Heart left ventricle (tissue), 13 donors: Measurements from ENCODE around the gene FLYWCH2.

ENCODE experiments used
- POLR2A ChIP-seq, 2 donors: fragments of 450-650 bp; IDR thresholded peaks; one replicate each; pipeline ENCODE4 v1.6.1; 2017; ENCODE audit warnings: antibody characterized with exemption in 2 of 2, mild to moderate bottlenecking in 2 of 2, moderate library complexity in 2 of 2
- TF ChIP-seq, protein P1 (sequence below), 12 donors: fragments of 200-600 bp; sonication (generic) in 4 of 12; IDR thresholded peaks; one replicate each; pipeline versions ENCODE4 v1.5.0 to v1.8.0; 2018 to 2022; ENCODE audit warnings: antibody characterized with exemption in 12 of 12, mild to moderate bottlenecking in 5 of 12
- donor health status: ischemic (EF 13 %, LVEDD 7.1; RV severe dilation, severe dysfunction).
- donor health status: DM: no; HTN: yes; CAD: no.
- donor health status: DM: no; HTN: no; CAD: no.
- donor health status: ischemic (EF 25% LVEDD 6.9; RV normal size, moderate dysfunction).
- donor health status: ischemic (EF 25% LVEDD 5.7; RV mildly dilated, moderate dysfunction).
- donor health status: ischemic (EF 35%, LVEDD 5.7; RV mildly dilated, moderate dysfunction).
- donor health status: nonischemic (EF 11% LVEDD 7.7; RV severe dilation, severe dysfunction).
- donor health status: DM: yes; HTN: yes; CAD: no.
- donor health status: PGD.
- donor health status: ischemic (EF 29% LVEDD 5.4; RV normal size, mild dysfunction).
- donor health status: nonischemic (EF 23%, LVEDD 6.1; RV moderate dilation, normal function).

DNA sequence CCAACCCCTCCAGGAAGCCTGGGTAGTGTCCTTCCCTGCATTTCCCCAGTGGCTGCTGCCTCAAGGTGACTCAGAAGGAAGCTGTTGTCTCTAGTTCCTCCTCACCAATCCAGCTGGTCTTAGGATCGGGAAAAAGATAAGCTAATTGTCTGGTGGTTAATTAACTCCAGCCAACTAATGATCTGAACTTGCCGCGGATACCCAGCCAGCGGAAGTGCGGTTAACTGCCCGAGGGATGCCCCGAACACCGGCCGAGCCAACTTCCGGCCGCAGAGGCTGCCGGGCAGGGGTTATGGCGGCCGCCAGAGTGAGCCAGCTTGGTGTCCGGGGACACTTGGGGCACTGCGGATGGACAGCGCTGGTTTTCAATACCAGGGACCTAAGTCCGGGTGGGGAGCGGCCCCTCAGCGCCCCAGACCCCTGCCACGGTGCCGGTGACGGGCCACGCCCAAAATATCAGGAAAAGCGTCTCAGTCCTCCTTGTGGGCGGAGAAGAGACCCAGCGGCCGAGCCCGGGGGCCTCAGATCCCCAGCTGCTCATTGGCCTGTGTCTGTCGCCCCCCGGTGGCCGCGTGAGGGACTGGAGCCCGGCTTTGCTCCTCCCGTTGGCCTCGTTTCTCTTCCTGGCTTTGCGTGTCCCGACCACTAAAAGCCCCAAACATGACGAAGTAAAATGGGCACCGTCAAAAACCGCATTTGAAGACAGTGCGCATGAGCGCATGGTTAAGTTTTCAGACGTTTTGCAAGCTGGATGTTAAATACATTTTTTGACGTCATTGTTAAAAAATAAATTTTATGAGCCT, 14.8 kb upstream of the FLYWCH2 start:
- TF ChIP-seq, protein P1, sequence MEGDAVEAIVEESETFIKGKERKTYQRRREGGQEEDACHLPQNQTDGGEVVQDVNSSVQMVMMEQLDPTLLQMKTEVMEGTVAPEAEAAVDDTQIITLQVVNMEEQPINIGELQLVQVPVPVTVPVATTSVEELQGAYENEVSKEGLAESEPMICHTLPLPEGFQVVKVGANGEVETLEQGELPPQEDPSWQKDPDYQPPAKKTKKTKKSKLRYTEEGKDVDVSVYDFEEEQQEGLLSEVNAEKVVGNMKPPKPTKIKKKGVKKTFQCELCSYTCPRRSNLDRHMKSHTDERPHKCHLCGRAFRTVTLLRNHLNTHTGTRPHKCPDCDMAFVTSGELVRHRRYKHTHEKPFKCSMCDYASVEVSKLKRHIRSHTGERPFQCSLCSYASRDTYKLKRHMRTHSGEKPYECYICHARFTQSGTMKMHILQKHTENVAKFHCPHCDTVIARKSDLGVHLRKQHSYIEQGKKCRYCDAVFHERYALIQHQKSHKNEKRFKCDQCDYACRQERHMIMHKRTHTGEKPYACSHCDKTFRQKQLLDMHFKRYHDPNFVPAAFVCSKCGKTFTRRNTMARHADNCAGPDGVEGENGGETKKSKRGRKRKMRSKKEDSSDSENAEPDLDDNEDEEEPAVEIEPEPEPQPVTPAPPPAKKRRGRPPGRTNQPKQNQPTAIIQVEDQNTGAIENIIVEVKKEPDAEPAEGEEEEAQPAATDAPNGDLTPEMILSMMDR (IDR thresholded peaks at IDR 0.05): peak; percentile 97 to 99 (median 98)
- TF ChIP-seq POLR2A (IDR thresholded peaks at IDR 0.05): peak in 1 of 2 donors; percentile 50
